K562 (cell line): ENCODE results near the gene SVEP1. TPM values are rescaled to one million over a fixed set of nuclear protein-coding genes. Genes with fewer than 3 reads are reported as not detected.
A peak's percentile ranks its signal among the peaks of the same experiment; 100 is the strongest.

Source experiments
- ATAC-seq: fragments of 200-7000 bp; cut with Tn5 transposase; 3 replicates; pipeline ENCODE4 v1.9.1; 2020; ENCODE audit warnings: moderate library complexity
- BruUV-seq: library from RNA; stranded (reverse); fragments of 400-500 nt; replicated peaks from 2 replicates; lab custom pipeline; 2021; lab: Mats Ljungman, UMichigan
- CTCF ChIA-PET: fragments of 300-600 bp; formaldehyde crosslinking; extraction: SDS; loops from one replicate; lab custom pipeline; 2021; ENCODE audit warnings: low intra/inter-chr PET ratio; lab: Yijun Ruan, JAX
- POLR2A ChIA-PET: fragments of 300-600, 350-650 bp; sonication (Branson Sonifier 250); formaldehyde crosslinking; extraction: SDS; loops from one replicate; lab custom pipeline; 2021; ENCODE audit warnings: antibody characterized with exemption, inconsistent platforms; lab: Yijun Ruan, JAX
- DNase-seq, 4 experiments: peaks; one replicate each; pipeline versions ENCODE4 v3.0.0 to v3.0.0-alpha.2; 2011 to 2018; ENCODE audit warnings: low spot score in 3 of 4, mixed read lengths in 3 of 4; ENCODE audit errors: extremely low read depth in 1 of 4
- FAIRE-seq: peaks from 2 replicates; lab custom pipeline; 2011; peaks lifted over from hg19 to GRCh38; lab: Jason Lieb, UNC
- H2AFZ ChIP-seq: 2 replicates; pipeline ENCODE4 v1.6.0; 2011; ENCODE audit warnings: low read depth, low read length, control low read depth, inconsistent platforms
- H3K27ac ChIP-seq: fragments of 200-600 bp; 3 replicates; pipeline ENCODE4 v1.8.0; 2011; ENCODE audit warnings: low read depth, mild to moderate bottlenecking, control low read depth, inconsistent platforms, low read length, moderate library complexity, mixed read lengths; ENCODE audit errors: extremely low read depth
- H3K27me3 ChIP-seq, 2 experiments: fragments of 300-600 bp in 1 of 2; 2 replicates in 1 of 2; 3 replicates in 1 of 2; pipeline versions ENCODE4 v1.6.0 to v1.8.0; 2011; ENCODE audit warnings: inconsistent platforms in 2 of 2, low read length in 2 of 2, mild to moderate bottlenecking in 1 of 2, mixed read lengths in 1 of 2, moderate library complexity in 1 of 2; ENCODE audit not compliant: control insufficient read depth in 2 of 2, insufficient read depth in 2 of 2
- H3K36me3 ChIP-seq: fragments of 300-600 bp; 3 replicates; pipeline ENCODE4 v1.8.0; 2011; ENCODE audit warnings: mild to moderate bottlenecking, low read length, inconsistent platforms; ENCODE audit not compliant: control insufficient read depth, insufficient read depth
- H3K4me1 ChIP-seq, 2 experiments: fragments of 200-600 bp in 1 of 2; replicated peaks in 1 of 2; 2 replicates in 1 of 2; 3 replicates in 1 of 2; pipeline versions ENCODE4 v1.5.1 to v1.8.0; 2011; ENCODE audit warnings: inconsistent platforms in 2 of 2, low read length in 2 of 2, mild to moderate bottlenecking in 1 of 2, mixed read lengths in 1 of 2, moderate library complexity in 1 of 2; ENCODE audit not compliant: control insufficient read depth in 2 of 2, insufficient read depth in 2 of 2
- H3K4me2 ChIP-seq: 2 replicates; pipeline ENCODE4 v1.6.1; 2011; ENCODE audit warnings: low read length, control low read depth, inconsistent platforms, mixed read lengths; ENCODE audit not compliant: insufficient read depth
- H3K4me3 ChIP-seq: fragments of 200-600 bp; sonication (generic), shearing (Covaris generic); 2 replicates; pipeline ENCODE4 v1.5.1; 2016; ENCODE audit warnings: control low read depth, inconsistent platforms
- H3K79me2 ChIP-seq: fragments of 200-600 bp; 3 replicates; pipeline ENCODE4 v1.8.0; 2011; ENCODE audit warnings: low read length, inconsistent platforms; ENCODE audit not compliant: control insufficient read depth, insufficient read depth
- H3K9ac ChIP-seq, 2 experiments: 2 replicates each; pipeline versions ENCODE4 v1.6.0 to v1.6.1; 2011; ENCODE audit warnings: low read depth in 2 of 2, low read length in 2 of 2, control low read depth in 1 of 2, inconsistent platforms in 1 of 2, mild to moderate bottlenecking in 1 of 2, mixed read lengths in 1 of 2; ENCODE audit not compliant: insufficient read depth in 1 of 2
- H3K9me1 ChIP-seq: one replicate; pipeline ENCODE4 v1.6.0; 2011; ENCODE audit warnings: inconsistent platforms, mild to moderate bottlenecking, low read length, moderate library complexity; ENCODE audit not compliant: control insufficient read depth, insufficient read depth
- H3K9me3 ChIP-seq: replicated peaks from 2 replicates; pipeline ENCODE4 v1.5.1; 2011; ENCODE audit warnings: low read depth, low read length, inconsistent platforms; ENCODE audit not compliant: control insufficient read depth, insufficient read depth
- H4K20me1 ChIP-seq: replicated peaks from 2 replicates; pipeline ENCODE4 v1.6.1; 2011; ENCODE audit warnings: low read length, inconsistent platforms, mixed read lengths; ENCODE audit not compliant: control insufficient read depth, insufficient read depth
- C11orf30 ChIP-seq: fragments of 450-650 bp; IDR thresholded peaks from 2 replicates; pipeline ENCODE4 v1.6.1; 2016; ENCODE audit warnings: low read depth, mild to moderate bottlenecking
- CHCHD3 ChIP-seq: fragments of 250-450 bp; sonication (Bioruptor Pico); IDR thresholded peaks from 2 replicates; pipeline ENCODE4 v2.1.2; 2022; ENCODE audit warnings: mild to moderate bottlenecking
- EP400 ChIP-seq: fragments of 450-650 bp; IDR thresholded peaks from 2 replicates; pipeline ENCODE4 v1.6.1; 2017; ENCODE audit warnings: antibody characterized with exemption, mild to moderate bottlenecking, moderate library complexity
- HMG20B ChIP-seq: fragments of 250-450 bp; sonication (Bioruptor Pico); IDR thresholded peaks from 2 replicates; pipeline ENCODE4 v1.5.0; 2021; ENCODE audit warnings: mild to moderate bottlenecking
- POLR2G ChIP-seq: fragments of 200-400 bp; formaldehyde crosslinking; IDR thresholded peaks from 2 replicates; pipeline ENCODE4 v1.6.1; 2017; ENCODE audit warnings: low read depth, mild to moderate bottlenecking, antibody characterized with exemption, low read length, moderate library complexity
- RAD51 ChIP-seq: fragments of 450-650 bp; IDR thresholded peaks from 2 replicates; pipeline ENCODE4 v1.7.1; 2016; ENCODE audit warnings: low read depth, mild to moderate bottlenecking, borderline replicate concordance
- ZNF431 ChIP-seq: sonication (generic); formaldehyde crosslinking; IDR thresholded peaks from 2 replicates; pipeline ENCODE4 v1.8.0; 2022; ENCODE audit warnings: mild to moderate bottlenecking, missing genetic modification reagents
- WGBS: fragments of 100-300 bp; shearing (Covaris generic); methylation state at CpG from one replicate; pipeline ENCODE4 v1.1.6; 2016; ENCODE audit warnings: low coverage, mixed read lengths; ENCODE audit not compliant: insufficient coverage; ENCODE audit errors: missing lambda C conversion rate; 5-methylcytosine and 5-hydroxymethylcytosine counted together
- in situ Hi-C: fragments of 300-500 bp; cut with MboI; formaldehyde crosslinking; loops from 4 replicates; pipeline ENCODE4 v1.15.0; 2018; ENCODE audit warnings: inconsistent platforms, mixed read lengths
- intact Hi-C: fragments of 100-400 bp; cut with micrococcal nuclease; formaldehyde crosslinking; loops from 2 replicates; pipeline ENCODE4 v1.14.2; 2022
- polyA plus RNA-seq, 8 experiments: library from polyadenylated mRNA; depleted of rRNA in 4 of 8; stranded (reverse) in 5 of 8; unstranded in 3 of 8; fragments of >200 nt; fragmentation: Nextera tagmentation in 2 of 8; fragmentation: Illumina TruSeq in 1 of 8; extraction: Ambion mirVana in 2 of 8; extraction: Trizol in 1 of 8; gene quantifications; 2 replicates each; pipeline versions ENCODE4 v1.2.1 to v1.2.3, GENCODE V29; 2011 to 2014; ENCODE audit warnings: inconsistent platforms in 1 of 8, missing spikeins in 1 of 8
- total RNA-seq, 7 experiments: library from RNA; depleted of rRNA in 6 of 7; stranded (reverse); fragments of >200 nt in 6 of 7; fragmentation: Illumina TruSeq in 2 of 7; extraction: Trizol in 2 of 7; gene quantifications; 2 replicates each; pipeline versions ENCODE4 v1.2.1 to v1.2.3, GENCODE V29; 2011 to 2021; ENCODE audit warnings: low replicate concordance in 1 of 7
- TF ChIP-seq, protein P1 (sequence below): fragments of 250-450 bp; sonication (Bioruptor Pico); IDR thresholded peaks from 2 replicates; pipeline ENCODE4 v1.8.0; 2022; ENCODE audit warnings: moderate library complexity, mild to moderate bottlenecking, inconsistent platforms
- TF ChIP-seq, protein P2 (sequence below): fragments of 450-650 bp; IDR thresholded peaks from 2 replicates; pipeline ENCODE4 v1.6.1; 2016; ENCODE audit warnings: mild to moderate bottlenecking, moderate library complexity

Gene SVEP1
- total and polyA plus RNA-seq, 9 of the 15 experiments (the other 6 are each of a cell fraction or from before 2014, with no cell fraction given): 0.20 to 0.84 (median 0.43) TPM

GRCh38 chr9:110370315-110370714 is 209.2 kb downstream of the SVEP1 start:
- H3K27me3 ChIP-seq: no peaks in the 10 kb centered on the region
- 0% methylated on average over 3 of the region's 3 CpGs for WGBS
- no peaks in the 10 kb centered on the region for H3K9me1 ChIP-seq
- no TSS peak for BruUV-seq
- no peak overlapping the region for H3K4me3 ChIP-seq
- no peak overlapping the region for H3K27ac ChIP-seq
- H3K4me1 ChIP-seq: peaks cover 14 to 32% of the 10 kb centered on the region in 2 experiments
- H3K9me3 ChIP-seq: no peaks in the 10 kb centered on the region; the same call in 1 of the 2 replicates
- no peak overlapping the region for H2AFZ ChIP-seq
- in situ Hi-C loops: no loop called here
- H3K9ac ChIP-seq: no peak overlapping the region
- FAIRE-seq (no peak), ATAC-seq (peak; percentile 25; the same call in 2 of the 3 replicates), DNase-seq (peak in 2 of 4 experiments; percentile 38 to 47)
- H3K4me2 ChIP-seq: no peak overlapping the region
- intact Hi-C loops: loop anchor here (5.0 kb wide), 1 partner anchor 113 kb away; the partner anchor contains the start of gene TXN
- ChIA-PET POLR2A (interaction anchor here (0.6 to 3.1 kb wide), 3 partner anchors 12 to 765 kb away, joined by 3 to 11 read pairs (median 3); no protein-coding TSS in a partner anchor), CTCF (no interaction called here)
- H3K79me2 ChIP-seq: no peaks in the 10 kb centered on the region
- H4K20me1 ChIP-seq: no peaks in the 10 kb centered on the region
- no peaks in the 10 kb centered on the region for H3K36me3 ChIP-seq
- TF ChIP-seq EP400 (no peak), POLR2G (no peak), CHCHD3 (CRISPR knock-in tag) (no peak), ZNF431 (CRISPR knock-in tag) (no peak), C11orf30 (no peak), HMG20B (CRISPR knock-in tag) (no peak), RAD51 (no peak)
- TF ChIP-seq, protein P1, sequence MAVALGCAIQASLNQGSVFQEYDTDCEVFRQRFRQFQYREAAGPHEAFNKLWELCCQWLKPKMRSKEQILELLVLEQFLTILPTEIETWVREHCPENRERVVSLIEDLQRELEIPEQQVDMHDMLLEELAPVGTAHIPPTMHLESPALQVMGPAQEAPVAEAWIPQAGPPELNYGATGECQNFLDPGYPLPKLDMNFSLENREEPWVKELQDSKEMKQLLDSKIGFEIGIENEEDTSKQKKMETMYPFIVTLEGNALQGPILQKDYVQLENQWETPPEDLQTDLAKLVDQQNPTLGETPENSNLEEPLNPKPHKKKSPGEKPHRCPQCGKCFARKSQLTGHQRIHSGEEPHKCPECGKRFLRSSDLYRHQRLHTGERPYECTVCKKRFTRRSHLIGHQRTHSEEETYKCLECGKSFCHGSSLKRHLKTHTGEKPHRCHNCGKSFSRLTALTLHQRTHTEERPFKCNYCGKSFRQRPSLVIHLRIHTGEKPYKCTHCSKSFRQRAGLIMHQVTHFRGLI (CRISPR knock-in tag): no peak
- TF ChIP-seq, protein P2, sequence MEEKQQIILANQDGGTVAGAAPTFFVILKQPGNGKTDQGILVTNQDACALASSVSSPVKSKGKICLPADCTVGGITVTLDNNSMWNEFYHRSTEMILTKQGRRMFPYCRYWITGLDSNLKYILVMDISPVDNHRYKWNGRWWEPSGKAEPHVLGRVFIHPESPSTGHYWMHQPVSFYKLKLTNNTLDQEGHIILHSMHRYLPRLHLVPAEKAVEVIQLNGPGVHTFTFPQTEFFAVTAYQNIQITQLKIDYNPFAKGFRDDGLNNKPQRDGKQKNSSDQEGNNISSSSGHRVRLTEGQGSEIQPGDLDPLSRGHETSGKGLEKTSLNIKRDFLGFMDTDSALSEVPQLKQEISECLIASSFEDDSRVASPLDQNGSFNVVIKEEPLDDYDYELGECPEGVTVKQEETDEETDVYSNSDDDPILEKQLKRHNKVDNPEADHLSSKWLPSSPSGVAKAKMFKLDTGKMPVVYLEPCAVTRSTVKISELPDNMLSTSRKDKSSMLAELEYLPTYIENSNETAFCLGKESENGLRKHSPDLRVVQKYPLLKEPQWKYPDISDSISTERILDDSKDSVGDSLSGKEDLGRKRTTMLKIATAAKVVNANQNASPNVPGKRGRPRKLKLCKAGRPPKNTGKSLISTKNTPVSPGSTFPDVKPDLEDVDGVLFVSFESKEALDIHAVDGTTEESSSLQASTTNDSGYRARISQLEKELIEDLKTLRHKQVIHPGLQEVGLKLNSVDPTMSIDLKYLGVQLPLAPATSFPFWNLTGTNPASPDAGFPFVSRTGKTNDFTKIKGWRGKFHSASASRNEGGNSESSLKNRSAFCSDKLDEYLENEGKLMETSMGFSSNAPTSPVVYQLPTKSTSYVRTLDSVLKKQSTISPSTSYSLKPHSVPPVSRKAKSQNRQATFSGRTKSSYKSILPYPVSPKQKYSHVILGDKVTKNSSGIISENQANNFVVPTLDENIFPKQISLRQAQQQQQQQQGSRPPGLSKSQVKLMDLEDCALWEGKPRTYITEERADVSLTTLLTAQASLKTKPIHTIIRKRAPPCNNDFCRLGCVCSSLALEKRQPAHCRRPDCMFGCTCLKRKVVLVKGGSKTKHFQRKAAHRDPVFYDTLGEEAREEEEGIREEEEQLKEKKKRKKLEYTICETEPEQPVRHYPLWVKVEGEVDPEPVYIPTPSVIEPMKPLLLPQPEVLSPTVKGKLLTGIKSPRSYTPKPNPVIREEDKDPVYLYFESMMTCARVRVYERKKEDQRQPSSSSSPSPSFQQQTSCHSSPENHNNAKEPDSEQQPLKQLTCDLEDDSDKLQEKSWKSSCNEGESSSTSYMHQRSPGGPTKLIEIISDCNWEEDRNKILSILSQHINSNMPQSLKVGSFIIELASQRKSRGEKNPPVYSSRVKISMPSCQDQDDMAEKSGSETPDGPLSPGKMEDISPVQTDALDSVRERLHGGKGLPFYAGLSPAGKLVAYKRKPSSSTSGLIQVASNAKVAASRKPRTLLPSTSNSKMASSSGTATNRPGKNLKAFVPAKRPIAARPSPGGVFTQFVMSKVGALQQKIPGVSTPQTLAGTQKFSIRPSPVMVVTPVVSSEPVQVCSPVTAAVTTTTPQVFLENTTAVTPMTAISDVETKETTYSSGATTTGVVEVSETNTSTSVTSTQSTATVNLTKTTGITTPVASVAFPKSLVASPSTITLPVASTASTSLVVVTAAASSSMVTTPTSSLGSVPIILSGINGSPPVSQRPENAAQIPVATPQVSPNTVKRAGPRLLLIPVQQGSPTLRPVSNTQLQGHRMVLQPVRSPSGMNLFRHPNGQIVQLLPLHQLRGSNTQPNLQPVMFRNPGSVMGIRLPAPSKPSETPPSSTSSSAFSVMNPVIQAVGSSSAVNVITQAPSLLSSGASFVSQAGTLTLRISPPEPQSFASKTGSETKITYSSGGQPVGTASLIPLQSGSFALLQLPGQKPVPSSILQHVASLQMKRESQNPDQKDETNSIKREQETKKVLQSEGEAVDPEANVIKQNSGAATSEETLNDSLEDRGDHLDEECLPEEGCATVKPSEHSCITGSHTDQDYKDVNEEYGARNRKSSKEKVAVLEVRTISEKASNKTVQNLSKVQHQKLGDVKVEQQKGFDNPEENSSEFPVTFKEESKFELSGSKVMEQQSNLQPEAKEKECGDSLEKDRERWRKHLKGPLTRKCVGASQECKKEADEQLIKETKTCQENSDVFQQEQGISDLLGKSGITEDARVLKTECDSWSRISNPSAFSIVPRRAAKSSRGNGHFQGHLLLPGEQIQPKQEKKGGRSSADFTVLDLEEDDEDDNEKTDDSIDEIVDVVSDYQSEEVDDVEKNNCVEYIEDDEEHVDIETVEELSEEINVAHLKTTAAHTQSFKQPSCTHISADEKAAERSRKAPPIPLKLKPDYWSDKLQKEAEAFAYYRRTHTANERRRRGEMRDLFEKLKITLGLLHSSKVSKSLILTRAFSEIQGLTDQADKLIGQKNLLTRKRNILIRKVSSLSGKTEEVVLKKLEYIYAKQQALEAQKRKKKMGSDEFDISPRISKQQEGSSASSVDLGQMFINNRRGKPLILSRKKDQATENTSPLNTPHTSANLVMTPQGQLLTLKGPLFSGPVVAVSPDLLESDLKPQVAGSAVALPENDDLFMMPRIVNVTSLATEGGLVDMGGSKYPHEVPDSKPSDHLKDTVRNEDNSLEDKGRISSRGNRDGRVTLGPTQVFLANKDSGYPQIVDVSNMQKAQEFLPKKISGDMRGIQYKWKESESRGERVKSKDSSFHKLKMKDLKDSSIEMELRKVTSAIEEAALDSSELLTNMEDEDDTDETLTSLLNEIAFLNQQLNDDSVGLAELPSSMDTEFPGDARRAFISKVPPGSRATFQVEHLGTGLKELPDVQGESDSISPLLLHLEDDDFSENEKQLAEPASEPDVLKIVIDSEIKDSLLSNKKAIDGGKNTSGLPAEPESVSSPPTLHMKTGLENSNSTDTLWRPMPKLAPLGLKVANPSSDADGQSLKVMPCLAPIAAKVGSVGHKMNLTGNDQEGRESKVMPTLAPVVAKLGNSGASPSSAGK: 0 out of 2 replicates have a peak, but pooled peaks have one; percentile 22
